ENCODE data around the gene XIRP1. TPM values are rescaled to one million over a fixed set of nuclear protein-coding genes. Genes with fewer than 3 reads are reported as not detected.

The XIRP1 gene
- total and polyA plus RNA-seq, 2 of the 13 experiments (the other 11 are each of a cell fraction or from before 2014, with no cell fraction given): not detected

GRCh38 chr3:39226106-39226741, 33.8 kb upstream of the XIRP1 start (continued):
- no peak for TF ChIP-seq GRHL1 (CRISPR knock-in tag; conservative IDR thresholded peaks at IDR 0.05)
- no peak for TF ChIP-seq MZF1 (CRISPR knock-in tag; IDR thresholded peaks at IDR 0.05; ENCODE audit: borderline replicate concordance)
- no peak for TF ChIP-seq MAX (IDR thresholded peaks at IDR 0.05)

- FAIRE-seq (no peak), DNase-seq (ENCODE audit: low spot score) (peak; percentile 4), ATAC-seq (peak; percentile 54; the same call in 1 of the 3 replicates)
- WGBS (ENCODE audit: low lambda C conversion rate): 0% methylated on average over 2 of the region's 2 CpGs
- no peaks in the 10 kb centered on the region for H3K4me1 ChIP-seq (ENCODE audit: insufficient read depth, low read length)
- no peaks in the 10 kb centered on the region for H3K9me3 ChIP-seq (ENCODE audit: low read length)
- no peaks in the 10 kb centered on the region for H3K36me3 ChIP-seq (replicated peaks in 1 of 2; ENCODE audit: control insufficient read depth in 1 of 2, insufficient read depth in 2 of 2, low read length in 2 of 2)
- no peaks in the 10 kb centered on the region for H4K20me1 ChIP-seq (ENCODE audit: insufficient read depth, low read length)
- no peaks in the 10 kb centered on the region for H3K27me3 ChIP-seq (ENCODE audit: control insufficient read depth in 1 of 2, insufficient read depth in 2 of 2, low read length in 2 of 2)
- H3K4me2 ChIP-seq (ENCODE audit: low read depth, low read length): no peak overlapping the region
- no peaks in the 10 kb centered on the region for H3K79me2 ChIP-seq (ENCODE audit: insufficient read depth, low read length)
- no peak overlapping the region for H3K4me3 ChIP-seq (replicated peaks in 1 of 3; ENCODE audit: insufficient read depth in 1 of 3, low read depth in 2 of 3, low read length in 3 of 3)
- no peak overlapping the region for H2AFZ ChIP-seq (ENCODE audit: low read length)
- ChIA-PET CTCF (ENCODE audit: low intra/inter-chr PET ratio, low total read pairs) (no interaction called here), POLR2A (no interaction called here)
- no TSS peak for BruUV-seq (replicated peaks)
- no peak overlapping the region for H3K9ac ChIP-seq (ENCODE audit: insufficient read depth, low read depth, low read length)
- intact Hi-C loops (cut with micrococcal nuclease; ENCODE audit: unreplicated experiment) (no loop called here), in situ Hi-C loops (cut with HindIII; ENCODE audit: extremely low pct_ligation_motif_present, low pct_unique_long_range_greater_than_20kb) (no loop called here)
- H3K27ac ChIP-seq (ENCODE audit: extremely low read length, insufficient read depth, low read length): no peak overlapping the region
- TF ChIP-seq ZNF407 (CRISPR knock-in tag; IDR thresholded peaks at IDR 0.05; ENCODE audit: not compliant biosample characterization) (no peak), ZKSCAN5 (CRISPR knock-in tag; IDR thresholded peaks at IDR 0.05) (no peak), ZNF597 (CRISPR knock-in tag; IDR thresholded peaks at IDR 0.05) (no peak), ZNF430 (CRISPR knock-in tag; IDR thresholded peaks at IDR 0.05) (no peak), ZMYM3 (CRISPR knock-in tag; IDR thresholded peaks at IDR 0.05) (no peak), JUND (CRISPR knock-in tag; IDR thresholded peaks at IDR 0.05) (no peak), ZFP37 (CRISPR knock-in tag; IDR thresholded peaks at IDR 0.05; ENCODE audit: borderline replicate concordance) (no peak), KAT2B (IDR thresholded peaks at IDR 0.05; ENCODE audit: borderline replicate concordance, low read depth, low read length) (no peak), HNF4A (CRISPR knock-in tag; IDR thresholded peaks at IDR 0.05) (no peak)
These were observed 31.9 kb upstream of the XIRP1 start for GRCh38 chr3:39224288-39224687.
